NOMO-1 treated with dmso at 0.1 percent for 144 hours (cell line): ENCODE data around the gene TOP1.
"Not testable (repeated sequence)": the region's sequence is repeated elsewhere in the genome, so short reads cannot be mapped to it uniquely, and the experiment has no call there.

Source experiments
- DNase-seq: peaks from one replicate; lab custom pipeline; 2025; ENCODE audit not compliant: unreplicated experiment; lab: John Stamatoyannopoulos, UW

TOP1 gene

DNA sequence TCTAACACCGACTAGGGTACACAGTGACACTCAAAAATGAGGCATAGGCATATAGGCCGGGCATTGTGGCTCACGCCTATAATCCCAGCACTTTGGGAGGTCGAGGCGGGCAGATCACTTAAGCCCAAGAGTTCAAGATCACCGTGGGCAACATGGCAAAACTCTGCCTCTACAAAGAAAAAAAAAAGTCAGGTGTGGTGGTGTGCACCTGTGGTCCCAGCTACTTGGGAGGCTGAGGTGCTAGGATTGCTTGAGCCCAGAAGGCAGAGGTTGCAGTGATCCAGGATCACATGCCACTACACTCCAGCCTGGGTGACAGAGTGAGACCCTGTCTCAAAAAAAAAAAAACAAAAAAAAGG lies 24.7 kb upstream of the TOP1 start:
- DNase-seq = not testable (repeated sequence)

DNA sequence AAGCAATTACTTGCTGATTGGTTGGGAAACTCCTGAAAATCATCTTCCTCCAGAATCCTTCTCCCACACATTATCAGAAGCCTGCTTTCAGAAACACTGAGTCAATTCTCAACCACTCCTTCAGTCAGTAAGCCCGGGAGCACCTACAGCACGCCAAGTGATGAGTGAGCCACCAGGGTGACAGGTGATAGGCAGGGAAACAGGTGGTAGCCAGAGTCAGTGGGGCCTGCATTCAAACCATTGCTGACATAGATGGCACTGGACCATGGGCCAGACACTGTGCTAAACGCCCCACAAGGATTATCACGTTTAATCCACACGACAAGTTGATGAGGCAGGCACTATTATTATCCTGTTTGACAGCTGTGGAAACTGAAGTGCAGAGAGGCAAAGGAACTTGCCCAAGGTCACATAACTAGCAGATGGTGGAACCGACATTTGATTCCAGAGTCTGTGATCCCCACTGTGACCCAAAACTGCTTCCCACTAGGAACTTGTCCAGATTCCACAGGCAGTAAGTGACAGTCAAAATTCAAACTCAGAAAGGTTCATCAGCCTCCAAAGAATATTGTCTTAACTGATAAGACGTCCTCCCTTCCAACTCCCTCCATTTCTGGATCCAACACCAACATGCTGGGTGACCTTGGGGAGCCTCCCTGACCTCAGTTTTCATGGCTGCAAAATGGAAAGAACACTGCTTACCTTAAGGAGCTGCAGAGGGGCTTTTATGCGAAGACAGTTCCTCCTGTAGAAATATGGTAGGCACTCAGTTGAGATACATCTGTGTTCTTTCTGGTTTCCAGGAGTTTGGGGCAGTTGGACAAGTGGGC lies 23.9 kb upstream of the TOP1 start:
- no peak for DNase-seq

DNA sequence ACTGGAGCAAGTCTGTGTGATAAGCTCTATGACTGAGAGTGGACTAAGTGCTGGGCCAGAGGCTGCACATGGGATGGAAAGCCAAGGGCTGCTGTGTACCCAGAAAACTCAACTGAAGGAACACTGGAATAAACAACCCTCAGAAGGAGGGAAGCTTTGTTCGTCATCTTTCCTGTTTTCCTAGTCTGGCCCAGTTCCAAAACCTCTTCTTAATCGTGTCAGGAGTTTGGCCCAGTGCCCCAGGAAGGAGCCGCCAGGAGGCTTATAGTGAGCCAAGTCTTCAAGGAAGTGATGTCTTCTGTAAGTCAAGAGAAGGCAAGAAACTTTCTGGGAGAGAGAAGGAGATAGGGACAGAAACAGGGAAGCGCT lies 23.3 kb upstream of the TOP1 start:
- no peak for DNase-seq

DNA sequence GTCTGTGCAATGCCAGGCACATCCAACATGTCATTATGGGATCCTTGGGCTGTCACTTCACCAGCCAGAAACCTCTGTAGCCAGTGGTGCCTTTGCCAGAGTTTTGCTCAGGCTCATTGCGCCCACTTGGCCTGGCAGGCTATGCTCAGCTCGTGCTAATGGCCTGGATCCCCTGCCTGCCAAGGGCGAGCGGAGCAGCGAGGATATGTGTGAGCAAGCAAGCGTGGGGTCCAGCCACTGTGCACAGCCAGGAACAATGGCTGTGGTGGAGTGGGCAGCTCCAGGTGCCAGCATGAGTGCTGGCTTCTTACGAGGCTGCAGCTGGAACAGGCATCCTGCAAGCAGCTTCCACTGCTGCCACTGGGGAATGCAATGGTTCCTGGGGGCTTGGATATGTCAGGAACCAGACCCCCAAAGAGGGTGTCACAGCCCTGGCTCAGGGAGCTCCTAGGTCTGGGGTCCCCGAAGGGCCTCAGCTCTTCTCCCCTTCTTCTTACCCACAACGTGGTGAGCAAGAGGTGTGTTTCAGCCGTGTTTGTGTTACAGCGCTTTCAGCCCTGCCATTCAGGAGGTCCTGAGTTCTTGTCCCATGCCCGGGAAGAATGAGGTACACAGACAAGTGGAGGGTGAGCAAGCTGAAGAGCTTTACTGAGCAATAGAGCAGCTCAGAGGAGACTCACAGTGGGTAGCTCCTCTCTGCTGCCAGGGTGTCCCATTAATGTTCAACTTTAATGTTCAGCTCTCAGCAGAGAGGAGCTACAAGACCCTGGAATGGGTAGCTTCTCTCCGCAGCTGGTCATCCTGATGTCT lies 22.3 kb upstream of the TOP1 start:
- no peak for DNase-seq

DNA sequence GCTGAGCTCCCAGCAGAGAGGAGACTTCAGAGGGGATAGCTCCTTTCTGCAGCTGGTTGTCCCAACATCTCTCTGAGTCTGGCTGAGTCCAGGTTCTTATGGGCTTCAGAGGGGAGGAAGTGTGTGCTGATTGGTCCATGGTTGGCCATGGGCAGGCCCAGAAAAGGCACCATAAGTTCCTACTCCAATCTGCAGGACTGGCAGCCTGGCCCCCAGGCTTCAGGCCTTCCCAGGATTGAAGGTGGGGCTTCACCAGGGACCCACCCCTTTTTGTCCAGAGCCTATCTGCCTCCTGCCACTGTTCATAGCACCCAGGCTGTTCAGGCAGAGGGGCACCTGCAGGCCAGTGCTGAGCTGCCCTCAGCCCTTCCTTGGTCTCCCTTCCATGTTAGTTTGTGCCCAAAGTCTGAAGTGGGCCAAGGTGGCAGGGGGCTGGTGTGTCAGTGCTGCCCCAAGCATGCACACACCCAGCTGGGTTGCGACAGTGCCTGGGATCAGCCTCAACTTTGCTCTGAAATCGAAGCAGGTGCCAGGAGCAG lies 21.6 kb upstream of the TOP1 start:
- no peak for DNase-seq

DNA sequence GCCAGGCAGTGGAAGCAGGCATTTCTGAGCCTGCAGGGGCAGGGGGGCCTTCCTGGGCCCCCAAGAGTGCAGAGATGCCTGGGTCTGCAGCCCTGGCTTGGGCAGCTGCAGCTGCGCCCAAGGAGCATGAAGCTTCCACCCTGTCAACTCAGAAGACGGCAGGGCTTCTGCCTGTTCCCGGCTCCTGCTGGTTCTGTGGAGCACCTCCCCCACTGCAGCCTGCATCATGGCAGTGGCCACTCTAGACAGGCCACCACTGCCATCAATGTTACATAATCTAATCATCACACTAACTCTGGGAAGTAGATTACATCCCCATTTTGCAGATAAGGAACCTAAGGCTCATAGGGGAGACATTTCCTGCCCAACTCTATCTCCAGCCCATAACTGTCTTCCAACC lies 21.1 kb upstream of the TOP1 start:
- DNase-seq = no peak

DNA sequence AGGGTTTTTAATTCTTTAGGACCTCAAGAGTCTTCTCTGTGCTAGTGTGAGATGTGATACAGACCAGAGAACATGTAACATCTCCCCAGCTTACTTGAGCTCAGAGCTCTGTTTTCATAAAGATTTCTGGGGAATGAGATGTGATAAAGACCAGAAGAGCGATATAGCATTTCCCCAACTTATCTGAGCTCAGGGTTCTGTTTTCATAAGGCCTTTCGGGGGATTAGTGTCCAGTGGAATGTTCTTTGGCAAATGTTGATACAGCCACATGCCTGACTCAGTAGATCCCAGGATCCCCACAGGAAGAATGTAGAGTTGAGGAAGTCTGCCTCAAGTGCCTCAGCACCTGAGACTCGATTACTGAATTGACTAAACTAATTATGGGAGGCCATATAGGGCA lies 18.7 kb upstream of the TOP1 start:
- no peak for DNase-seq

DNA sequence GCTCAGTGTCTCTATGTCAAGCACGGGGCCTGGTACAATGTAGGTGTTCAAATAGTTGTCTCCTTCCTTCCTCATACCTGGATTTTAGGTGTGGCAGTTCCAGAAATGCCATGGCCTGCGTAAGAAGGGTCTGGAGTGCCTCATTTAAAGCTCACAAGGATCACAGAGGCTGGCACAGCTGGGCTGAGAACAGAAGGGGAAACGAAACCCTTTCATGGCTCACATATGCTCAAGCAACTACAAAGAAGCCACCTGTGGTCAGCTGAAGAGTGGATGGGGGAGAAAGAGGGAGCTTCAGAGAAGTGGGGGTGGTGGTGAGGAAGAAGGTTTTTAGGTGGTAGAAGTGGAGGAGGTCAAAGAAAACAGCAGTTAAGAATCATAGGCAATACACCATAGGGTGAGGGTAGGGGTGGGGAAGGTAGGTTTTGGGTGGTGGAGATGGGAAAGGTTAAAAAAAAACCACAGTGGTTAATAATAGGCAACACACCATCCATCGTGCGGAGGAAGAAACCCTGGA lies 17.0 kb upstream of the TOP1 start:
- DNase-seq = peak; percentile 88

DNA sequence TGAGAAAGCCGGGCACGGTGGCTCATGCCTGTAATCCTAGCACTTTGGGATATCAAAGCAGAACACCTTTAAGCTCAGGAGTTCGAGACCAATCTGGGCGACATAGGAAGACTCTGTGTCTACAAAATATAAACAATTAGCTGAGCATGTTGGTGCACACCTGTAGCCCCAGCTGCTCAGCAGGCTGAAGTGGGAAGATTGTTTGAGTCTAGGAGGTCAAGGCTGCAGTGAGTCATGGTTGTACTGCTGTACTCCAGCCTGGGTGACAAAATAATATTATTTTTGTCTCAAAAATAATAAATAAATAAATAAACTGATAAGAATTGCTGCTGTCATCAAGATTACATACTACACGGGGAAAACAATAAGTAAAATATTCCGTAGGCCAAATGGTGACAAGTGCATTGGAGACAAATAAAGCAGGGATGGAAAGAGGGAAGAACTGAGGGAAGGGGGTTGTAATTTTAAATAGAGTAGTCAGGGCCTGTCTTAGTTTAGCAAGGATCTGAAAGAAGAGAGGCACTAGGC lies 14.0 kb upstream of the TOP1 start:
- no peak for DNase-seq

DNA sequence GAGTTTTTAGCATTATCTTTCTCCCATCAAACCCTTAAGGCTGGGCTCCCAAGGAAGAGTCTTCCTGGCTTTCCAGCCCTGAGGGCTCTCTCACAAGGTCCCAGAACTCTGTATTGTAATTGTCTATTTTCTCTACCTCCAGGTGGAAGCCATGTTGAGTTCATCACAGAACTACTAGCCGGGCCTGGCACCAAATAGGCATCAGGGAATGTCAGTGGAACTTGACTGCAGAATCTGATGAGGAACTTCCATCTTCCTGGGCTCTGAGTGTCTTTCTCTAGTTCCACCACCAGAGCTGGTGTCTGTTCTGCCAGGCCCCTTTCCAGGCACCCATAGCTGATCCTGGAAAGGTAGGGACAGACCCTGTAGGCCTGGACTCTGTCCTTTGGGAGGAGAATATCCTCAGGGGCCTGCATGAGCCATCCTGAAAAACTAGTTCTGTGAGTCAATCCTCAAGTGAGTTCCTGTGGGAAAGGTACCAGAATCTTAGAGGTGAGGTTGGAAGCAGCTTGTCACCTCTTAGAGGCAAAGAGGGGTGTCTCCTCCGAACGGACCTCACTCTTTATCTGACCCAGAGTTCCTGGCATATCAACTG lies 11.1 kb upstream of the TOP1 start:
- DNase-seq = no peak

DNA sequence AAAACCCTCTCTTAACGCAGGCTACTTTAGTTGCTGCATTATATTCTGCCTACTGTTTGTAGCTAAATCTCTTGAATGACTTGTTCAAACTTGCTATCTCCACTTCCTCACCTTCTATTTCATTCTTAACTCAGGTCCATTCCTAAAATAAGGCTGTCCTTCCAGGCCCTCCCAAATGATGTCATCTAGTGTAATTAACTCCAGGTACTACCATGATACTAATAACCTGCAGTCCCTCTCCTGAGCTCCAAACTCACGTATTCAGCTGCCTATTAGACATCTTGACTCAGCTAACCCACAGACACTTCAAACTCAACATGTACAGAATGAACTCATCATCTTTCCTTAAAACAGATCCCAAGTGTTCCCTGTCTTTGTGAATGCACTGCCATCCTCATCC lies 10.5 kb upstream of the TOP1 start:
- DNase-seq = no peak

DNA sequence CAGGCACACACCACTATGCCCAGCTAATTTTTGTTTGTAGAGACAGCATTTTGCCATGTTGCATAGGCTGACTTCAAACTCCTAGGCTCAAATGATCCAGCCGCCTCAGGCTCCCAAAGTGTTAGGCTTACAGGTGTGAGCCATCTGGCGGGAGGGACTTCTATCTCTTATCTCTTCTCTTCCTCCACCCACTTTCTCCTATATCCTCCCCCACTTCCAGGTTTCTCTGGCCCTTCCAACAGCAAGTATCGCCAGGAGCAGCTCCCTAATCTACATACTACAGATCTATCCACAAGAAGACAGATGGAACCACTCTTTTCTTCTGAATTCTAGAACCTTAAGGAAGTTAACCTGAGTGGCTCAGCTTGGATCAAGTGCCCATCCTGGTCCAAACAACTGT lies 5.1 kb upstream of the TOP1 start:
- DNase-seq = no peak

DNA sequence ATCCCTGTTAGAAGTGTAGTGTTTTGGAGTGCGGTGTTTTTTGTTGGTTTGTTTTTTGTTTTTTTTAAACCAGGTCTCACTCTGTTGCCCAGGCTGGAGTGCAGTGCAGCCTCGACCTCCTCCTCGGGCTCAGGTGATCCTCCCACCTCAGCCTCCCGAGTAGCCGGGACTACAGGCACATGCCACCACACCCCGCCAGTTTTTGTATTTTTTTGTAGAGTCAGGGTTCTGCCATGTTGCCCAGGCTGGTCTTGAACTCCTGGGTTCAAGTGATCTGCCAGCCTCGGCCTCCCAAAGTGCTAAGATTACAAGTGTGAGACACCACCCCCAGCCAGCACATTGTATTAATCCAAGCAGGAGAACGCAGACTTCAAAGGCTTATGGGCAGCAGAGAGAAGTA lies 1.3 kb upstream of the TOP1 start:
- no peak for DNase-seq

DNA sequence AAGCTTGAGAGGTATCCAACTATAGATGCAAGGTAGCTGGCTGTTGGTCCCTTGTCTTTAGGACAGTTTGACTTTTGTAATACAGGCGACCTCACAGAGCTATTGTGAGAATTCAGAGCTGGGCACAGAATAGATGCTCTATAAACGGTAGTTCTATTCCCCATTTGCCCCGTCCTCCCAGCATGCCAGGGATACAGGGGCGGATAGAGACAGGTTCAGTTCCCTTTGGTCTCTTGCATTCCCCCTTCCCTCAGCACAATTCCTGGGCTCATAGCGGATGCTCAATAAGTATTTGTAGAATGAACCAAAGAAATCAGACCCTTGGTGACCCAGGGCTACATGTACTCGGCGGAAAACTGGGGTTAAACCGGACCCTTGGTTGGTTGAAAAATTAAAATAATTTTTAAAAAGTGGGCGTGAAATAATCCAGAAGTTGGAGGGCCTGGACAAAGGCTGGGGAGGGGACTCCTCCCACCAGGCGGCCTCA lies 707 bp upstream of the TOP1 start:
- DNase-seq = no peak

DNA sequence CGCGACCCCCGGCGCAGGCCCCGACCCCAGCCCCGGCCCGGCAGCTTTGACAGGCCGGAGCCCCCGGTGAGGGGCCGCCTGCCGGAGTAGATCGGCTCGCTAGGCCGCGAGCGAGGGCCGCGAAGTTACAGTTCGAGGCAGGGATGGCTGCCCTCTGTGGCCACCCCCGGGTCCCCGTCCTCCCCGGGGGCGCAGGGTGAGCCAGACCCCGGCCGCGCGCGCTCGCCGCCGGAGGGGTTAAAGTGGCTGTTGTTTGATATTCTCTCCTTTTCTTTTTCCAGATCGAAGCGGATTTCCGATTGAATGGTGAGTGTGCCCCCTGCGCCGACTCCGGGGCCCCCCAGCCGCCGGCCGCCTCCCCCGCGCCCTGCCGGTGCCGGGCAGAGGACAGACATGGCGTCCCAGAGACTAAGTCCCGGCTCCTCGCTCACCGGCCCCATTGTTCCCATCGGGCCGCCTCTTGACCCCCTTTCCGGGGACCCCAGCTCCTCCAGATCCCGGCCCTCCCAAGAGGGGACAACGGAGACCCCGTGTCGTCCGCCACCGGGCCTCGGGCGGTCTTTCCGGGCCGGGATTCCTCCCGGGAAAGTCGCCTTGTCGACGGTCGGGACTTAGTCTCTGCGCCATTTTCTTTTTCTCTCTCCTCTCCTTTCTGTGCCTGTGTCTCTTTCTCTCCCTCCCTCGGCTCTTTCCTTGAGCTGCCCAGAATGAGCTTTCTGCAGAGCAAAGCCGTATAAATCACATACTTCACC lies 704 bp downstream of the TOP1 start:
- DNase-seq = no peak

DNA sequence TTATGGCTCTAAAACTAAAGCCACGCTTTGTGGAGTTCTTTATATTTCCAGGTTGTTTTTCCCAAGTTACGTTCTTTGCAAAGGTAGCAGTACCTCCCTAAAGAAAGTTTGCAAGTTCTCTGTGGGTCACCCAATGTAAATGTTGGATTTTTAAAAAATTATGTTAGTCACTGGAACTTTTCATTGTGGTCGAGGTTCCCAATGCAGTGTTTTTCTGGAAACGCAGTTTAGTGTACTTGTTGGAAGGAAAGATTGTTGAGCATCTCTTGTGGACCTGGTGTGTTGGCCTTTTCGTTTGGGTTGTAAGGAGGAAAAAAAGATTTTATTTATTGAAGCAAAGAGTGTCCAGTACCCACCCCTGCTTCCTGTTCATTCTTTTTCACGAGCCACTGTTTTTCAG lies 1.4 kb downstream of the TOP1 start:
- DNase-seq = no peak

DNA sequence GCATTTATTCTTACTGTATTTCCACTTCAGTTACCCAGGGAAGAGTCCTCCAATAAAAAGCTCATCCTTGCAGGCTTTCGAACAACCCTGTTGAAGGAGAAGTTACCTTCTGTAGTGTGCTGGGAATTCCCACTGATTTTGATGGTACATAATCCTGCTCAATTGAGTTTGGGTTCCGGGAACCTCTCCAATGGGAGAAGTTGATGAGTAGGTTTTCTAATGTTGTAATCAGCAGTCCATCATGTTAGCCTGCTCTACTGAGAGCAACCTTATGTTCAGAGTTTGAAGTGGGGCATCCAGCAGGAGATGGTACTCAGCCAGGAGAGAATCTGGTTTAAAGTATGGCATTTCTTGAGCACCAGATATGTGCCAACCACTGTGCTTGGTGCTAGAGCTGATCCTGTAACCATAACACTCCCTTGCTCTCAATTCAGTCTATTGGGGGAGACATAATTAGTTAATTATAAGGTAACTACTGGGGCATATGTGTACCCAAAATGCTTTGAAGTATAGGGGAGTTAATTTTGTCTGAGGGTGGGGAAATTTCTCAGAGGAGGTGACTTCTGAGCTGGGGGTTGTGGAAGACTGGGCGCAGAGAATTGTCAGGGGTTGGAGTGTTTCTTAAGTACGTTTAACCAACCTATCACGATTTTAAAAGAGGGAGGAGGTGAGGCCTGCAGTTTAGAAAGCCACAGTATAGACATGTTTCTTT lies 2.1 kb downstream of the TOP1 start:
- DNase-seq = no peak

DNA sequence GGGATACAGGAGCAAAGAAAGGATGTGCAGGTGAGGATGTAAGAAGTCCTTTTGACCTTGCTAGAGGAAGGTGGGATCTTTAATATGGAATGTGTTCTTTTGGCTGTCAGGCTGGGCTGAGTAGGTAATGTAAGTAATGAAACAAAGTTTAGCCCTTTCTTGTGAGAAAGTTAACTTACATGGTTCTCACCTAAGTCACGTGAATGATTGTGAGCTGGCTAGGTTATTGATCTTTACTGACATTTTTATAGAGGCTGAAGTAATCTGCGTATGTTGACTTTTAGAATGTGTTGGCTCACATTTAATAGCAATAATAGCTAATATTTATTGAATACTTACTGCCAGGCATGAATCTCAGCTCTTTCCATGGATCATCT lies 2.6 kb downstream of the TOP1 start:
- no peak for DNase-seq

DNA sequence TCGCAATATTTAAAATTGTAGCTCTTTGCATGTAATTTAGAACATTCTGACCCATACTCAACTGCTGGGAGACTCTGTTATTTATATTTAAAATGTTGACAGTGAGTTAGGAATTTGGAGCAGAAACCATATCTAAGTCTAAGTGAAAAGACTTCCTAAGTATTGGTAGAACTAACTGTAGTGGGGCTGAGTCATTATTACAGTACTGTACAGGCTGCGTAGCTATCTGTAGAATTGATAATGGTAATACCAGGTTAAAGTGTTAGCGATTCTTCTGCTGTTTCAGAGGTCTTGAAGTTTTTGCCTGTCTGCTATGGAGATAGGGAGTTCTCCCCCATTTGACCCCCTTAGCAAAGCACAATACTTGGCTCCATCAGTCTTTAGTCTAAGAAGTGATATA lies 3.6 kb downstream of the TOP1 start:
- DNase-seq = no peak

DNA sequence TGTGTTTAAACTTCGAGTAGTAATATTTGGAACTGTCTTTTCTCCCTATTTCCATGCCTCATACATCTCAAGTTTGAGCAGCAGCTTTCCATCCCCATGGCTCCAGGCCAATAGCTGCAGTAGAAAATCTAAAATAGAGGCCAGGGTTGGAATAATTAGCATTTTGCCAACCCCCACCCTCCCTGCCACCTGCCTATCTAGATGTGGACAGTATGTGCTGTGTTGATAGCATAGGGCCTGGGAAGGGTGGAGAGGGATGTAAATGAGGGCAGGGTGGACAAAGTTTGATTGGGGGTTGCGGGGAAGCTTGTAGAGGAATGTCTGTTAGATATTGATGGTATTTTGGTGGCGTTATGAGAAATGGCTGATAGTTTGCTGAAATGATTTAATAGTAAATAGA lies 5.6 kb downstream of the TOP1 start:
- no peak for DNase-seq
